WTC11 (cell line): ENCODE data around the gene EEFSEC.

ENCODE experiments used
- CREB1 ChIP-seq: sonication (generic); formaldehyde crosslinking; IDR thresholded peaks from 2 replicates; pipeline ENCODE4 v1.8.0; 2023; ENCODE audit warnings: mild to moderate bottlenecking, missing genetic modification reagents
- CREM ChIP-seq: sonication (generic); formaldehyde crosslinking; IDR thresholded peaks from 2 replicates; pipeline ENCODE4 v1.8.1; 2022; ENCODE audit warnings: mild to moderate bottlenecking, missing genetic modification reagents, moderate library complexity
- CTCF ChIP-seq: fragments of 200-600 bp; IDR thresholded peaks from 2 replicates; pipeline ENCODE4 v1.8.0; 2022; ENCODE audit warnings: antibody characterized with exemption
- NFATC4 ChIP-seq: fragments of 250-450 bp; sonication (Bioruptor Pico); IDR thresholded peaks from 2 replicates; pipeline ENCODE4 v1.9.0; 2021; ENCODE audit warnings: mild to moderate bottlenecking
- NR2C2 ChIP-seq: sonication (generic); formaldehyde crosslinking; IDR thresholded peaks from 2 replicates; pipeline ENCODE4 v1.8.0; 2022; ENCODE audit warnings: mild to moderate bottlenecking, missing genetic modification reagents
- OVOL2 ChIP-seq: fragments of 250-450 bp; sonication (Bioruptor Pico); IDR thresholded peaks from 2 replicates; pipeline ENCODE4 v1.9.0; 2021; ENCODE audit warnings: mild to moderate bottlenecking, borderline replicate concordance
- ZNF263 ChIP-seq: sonication (generic); formaldehyde crosslinking; IDR thresholded peaks from 2 replicates; pipeline ENCODE4 v1.8.1; 2022; ENCODE audit warnings: low read depth, mild to moderate bottlenecking, moderate library complexity, missing genetic modification reagents

DNA sequence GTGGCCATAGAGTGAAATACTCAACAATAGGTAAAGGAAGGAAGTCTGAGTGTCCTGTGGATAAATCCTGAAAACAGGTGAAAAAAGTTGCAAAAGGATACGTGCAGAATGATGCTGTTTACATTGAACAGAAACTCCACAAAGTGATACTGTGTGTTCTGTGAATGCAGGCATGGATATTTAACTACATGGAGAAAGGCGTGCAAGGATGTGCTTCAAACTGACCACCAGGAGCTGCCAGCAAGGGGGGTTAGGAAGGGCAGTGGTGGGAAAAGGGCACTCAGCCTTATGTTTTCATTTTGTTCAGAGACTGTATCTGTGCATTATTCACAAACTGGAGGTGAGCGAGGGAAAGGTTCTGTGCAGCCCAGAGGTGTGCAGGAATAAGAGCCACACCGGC, 266.0 kb downstream of the EEFSEC start:
- TF ChIP-seq NFATC4 (CRISPR knock-in tag) = no peak
- no peak for TF ChIP-seq CTCF
- TF ChIP-seq CREB1 (CRISPR knock-in tag) = no peak
- no peak for TF ChIP-seq NR2C2 (CRISPR knock-in tag)
- TF ChIP-seq ZNF263 = no peak
- TF ChIP-seq OVOL2 (CRISPR knock-in tag) = no peak
- TF ChIP-seq CREM (CRISPR knock-in tag) = no peak
